Psoas muscle (tissue), 8 donors: ENCODE data around the gene RALBP1. TPM values are rescaled to one million over a fixed set of nuclear protein-coding genes. Genes with fewer than 3 reads are reported as not detected.

Source experiments
- ATAC-seq, 4 donors: fragments of 200-7000 bp; cut with Tn5 transposase; one replicate each; pipeline ENCODE4 v1.9.1; 2020; ENCODE audit warnings: moderate library complexity in 3 of 4, mild to moderate bottlenecking in 2 of 4
- DNase-seq, 2 donors: peaks; one replicate each; pipeline ENCODE4 v3.0.0-alpha.2; 2020
- H3K27ac ChIP-seq: fragments of 200-600 bp; one replicate; pipeline ENCODE4 v1.8.0; 2022
- H3K27me3 ChIP-seq, 3 donors: fragments of 200-600 bp in 1 of 3; one replicate each; pipeline versions ENCODE4 v1.6.1 to v1.8.0; 2013 to 2022; ENCODE audit warnings: low read length in 2 of 3, mild to moderate bottlenecking in 2 of 3, moderate library complexity in 1 of 3; ENCODE audit not compliant: insufficient read depth in 3 of 3
- H3K36me3 ChIP-seq, 2 donors: fragments of 200-600 bp in 1 of 2; one replicate each; pipeline versions ENCODE4 v1.6.1 to v1.8.0; 2013 to 2022; ENCODE audit warnings: low read depth in 1 of 2, mild to moderate bottlenecking in 1 of 2, moderate library complexity in 1 of 2; ENCODE audit not compliant: insufficient read depth in 1 of 2
- H3K4me1 ChIP-seq: fragments of 200-600 bp; one replicate; pipeline ENCODE4 v1.8.0; 2022
- H3K4me3 ChIP-seq: fragments of 200-600 bp; one replicate; pipeline ENCODE4 v1.8.0; 2022; ENCODE audit warnings: mild to moderate bottlenecking
- H3K9me3 ChIP-seq: fragments of 200-600 bp; one replicate; pipeline ENCODE4 v1.8.0; 2022
- WGBS, 3 donors: extraction: QIAGEN DNeasy Blood & Tissue Kit; methylation state at CpG; one replicate each; pipeline versions ENCODE4 v1.1.6 to v1.1.7; 2013; 5-methylcytosine and 5-hydroxymethylcytosine counted together
- intact Hi-C, 2 donors: fragments of 100-400 bp; cut with DNase I; formaldehyde crosslinking; loops; one replicate each; pipeline versions ENCODE4 v1.11.0 to v1.14.2; 2022
- polyA plus RNA-seq, 3 donors: library from polyadenylated mRNA; stranded (reverse); fragments of 200-250 nt; gene quantifications; one replicate each; pipeline ENCODE4 v1.2.3, GENCODE V29; 2013
- total RNA-seq, 4 donors: library from RNA; stranded (reverse); fragmentation: NEBNext Ultra II Directional in 2 of 4; extraction: Animal tissue kit (Norgen Biotek cat#: 25700) in 2 of 4; gene quantifications; one replicate each; pipeline versions ENCODE4 v1.2.1 to v1.2.4, GENCODE V29; 2021 to 2023
- TF ChIP-seq, protein P1 (sequence below): fragments of 200-600 bp; IDR thresholded peaks from one replicate; pipeline ENCODE4 v1.8.0; 2022; ENCODE audit warnings: antibody characterized with exemption
- donor health status: healthy with polysubstance abuse.
- donor health status: DM: no; HTN: no; CAD: no; lungs with moderate emphysema.
- donor health status: Bipolar disorder and iron deficiency.
- donor health status: healthy.
- donor health status: DM: yes; HTN: yes; CAD: no.
- donor health status: DM: no; HTN: no; CAD: no.
- donor health status: DM: no; HTN: no; CAD: no.
- donor health status: DM: yes; HTN: yes; CAD: no.

Gene RALBP1
- total and polyA plus RNA-seq, 7 donors: 28.7 to 85.0 (median 38.6) TPM

DNA sequence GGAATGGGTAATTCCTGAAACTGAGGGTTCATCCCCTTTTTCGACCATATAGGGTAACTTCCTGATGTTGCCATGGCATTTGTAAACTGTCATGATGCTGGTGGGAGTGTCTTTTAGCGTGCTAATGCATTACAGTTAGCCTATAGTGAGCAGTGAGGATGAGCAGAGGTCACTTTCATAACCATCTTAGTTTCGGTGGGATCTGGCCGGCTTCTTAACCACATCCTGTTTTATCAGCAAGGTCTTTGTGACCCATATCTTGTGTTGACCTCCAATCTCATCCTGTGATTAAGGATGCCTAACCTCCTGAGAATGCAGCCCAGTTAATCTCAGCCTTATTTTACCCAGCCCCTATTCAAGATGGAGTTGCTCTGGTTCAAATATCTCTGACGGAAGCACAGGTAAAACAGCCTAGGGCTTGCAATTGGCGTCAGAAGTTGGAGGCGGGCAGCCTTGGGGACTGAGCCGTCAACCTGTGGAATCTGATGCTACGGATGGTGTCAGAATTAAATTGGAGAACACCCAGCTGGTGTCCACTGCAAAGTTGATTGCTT lies 19.5 kb downstream of the RALBP1 start:
- no peak for ATAC-seq
- Histone ChIP-seq H3K4me1 (no peaks in the 10 kb centered on the region), H3K4me3 (no peak overlapping the region), H3K27me3 (no peaks in the 10 kb centered on the region), H3K36me3 (no peaks in the 10 kb centered on the region), H3K9me3 (no peaks in the 10 kb centered on the region), H3K27ac (no peak overlapping the region)
- TF ChIP-seq, protein P1, sequence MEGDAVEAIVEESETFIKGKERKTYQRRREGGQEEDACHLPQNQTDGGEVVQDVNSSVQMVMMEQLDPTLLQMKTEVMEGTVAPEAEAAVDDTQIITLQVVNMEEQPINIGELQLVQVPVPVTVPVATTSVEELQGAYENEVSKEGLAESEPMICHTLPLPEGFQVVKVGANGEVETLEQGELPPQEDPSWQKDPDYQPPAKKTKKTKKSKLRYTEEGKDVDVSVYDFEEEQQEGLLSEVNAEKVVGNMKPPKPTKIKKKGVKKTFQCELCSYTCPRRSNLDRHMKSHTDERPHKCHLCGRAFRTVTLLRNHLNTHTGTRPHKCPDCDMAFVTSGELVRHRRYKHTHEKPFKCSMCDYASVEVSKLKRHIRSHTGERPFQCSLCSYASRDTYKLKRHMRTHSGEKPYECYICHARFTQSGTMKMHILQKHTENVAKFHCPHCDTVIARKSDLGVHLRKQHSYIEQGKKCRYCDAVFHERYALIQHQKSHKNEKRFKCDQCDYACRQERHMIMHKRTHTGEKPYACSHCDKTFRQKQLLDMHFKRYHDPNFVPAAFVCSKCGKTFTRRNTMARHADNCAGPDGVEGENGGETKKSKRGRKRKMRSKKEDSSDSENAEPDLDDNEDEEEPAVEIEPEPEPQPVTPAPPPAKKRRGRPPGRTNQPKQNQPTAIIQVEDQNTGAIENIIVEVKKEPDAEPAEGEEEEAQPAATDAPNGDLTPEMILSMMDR: no peak
- no peak for DNase-seq
- intact Hi-C loops: no loop called here
- WGBS, 3 donors: 73 to 80% (median 74%) methylated on average over 9 of the region's 9 CpGs

DNA sequence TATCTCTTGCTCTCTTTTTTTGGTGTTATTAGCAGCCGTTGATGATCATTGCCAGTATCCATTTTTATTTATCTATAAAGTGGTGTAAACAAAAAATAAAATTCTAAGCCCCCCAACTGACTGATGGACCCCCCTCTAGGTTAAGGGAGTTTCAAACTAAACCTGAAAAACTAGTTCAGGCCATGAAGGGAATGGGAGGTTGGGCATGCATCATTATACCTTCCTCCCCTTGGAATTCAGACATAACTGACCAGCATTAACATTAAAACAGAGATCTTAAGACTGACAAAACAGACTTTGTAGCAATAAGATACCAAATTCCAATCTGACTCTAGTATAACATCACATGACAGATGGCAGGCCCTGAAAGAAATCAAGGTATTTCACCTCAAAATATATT lies 20.2 kb downstream of the RALBP1 start:
- Histone ChIP-seq H3K4me1 (no peaks in the 10 kb centered on the region), H3K27ac (no peak overlapping the region), H3K36me3 (no peaks in the 10 kb centered on the region), H3K9me3 (no peaks in the 10 kb centered on the region), H3K4me3 (no peak overlapping the region), H3K27me3 (no peaks in the 10 kb centered on the region)
- intact Hi-C loops: no loop called here
- TF ChIP-seq, protein P1: no peak
- DNase-seq (no peak), ATAC-seq (no peak)
- WGBS, 3 donors: 65 to 96% (median 91%) methylated on average over 1 of the region's 1 CpG

- H3K27me3 ChIP-seq: no peaks in the 10 kb centered on the region
- DNase-seq (no peak), ATAC-seq (no peak)
- no peak overlapping the region for H3K4me3 ChIP-seq
- H3K9me3 ChIP-seq: no peaks in the 10 kb centered on the region
- TF ChIP-seq, protein P1: no peak
- no peaks in the 10 kb centered on the region for H3K36me3 ChIP-seq
- intact Hi-C loops: no loop called here
- H3K4me1 ChIP-seq: no peaks in the 10 kb centered on the region
- no peak overlapping the region for H3K27ac ChIP-seq
- 90 to 96% (median 95%) methylated on average over 6 of the region's 6 CpGs for WGBS, 3 donors
Measured at GRCh38 chr18:9495916-9496705, 20.8 kb downstream of the RALBP1 start.

DNA sequence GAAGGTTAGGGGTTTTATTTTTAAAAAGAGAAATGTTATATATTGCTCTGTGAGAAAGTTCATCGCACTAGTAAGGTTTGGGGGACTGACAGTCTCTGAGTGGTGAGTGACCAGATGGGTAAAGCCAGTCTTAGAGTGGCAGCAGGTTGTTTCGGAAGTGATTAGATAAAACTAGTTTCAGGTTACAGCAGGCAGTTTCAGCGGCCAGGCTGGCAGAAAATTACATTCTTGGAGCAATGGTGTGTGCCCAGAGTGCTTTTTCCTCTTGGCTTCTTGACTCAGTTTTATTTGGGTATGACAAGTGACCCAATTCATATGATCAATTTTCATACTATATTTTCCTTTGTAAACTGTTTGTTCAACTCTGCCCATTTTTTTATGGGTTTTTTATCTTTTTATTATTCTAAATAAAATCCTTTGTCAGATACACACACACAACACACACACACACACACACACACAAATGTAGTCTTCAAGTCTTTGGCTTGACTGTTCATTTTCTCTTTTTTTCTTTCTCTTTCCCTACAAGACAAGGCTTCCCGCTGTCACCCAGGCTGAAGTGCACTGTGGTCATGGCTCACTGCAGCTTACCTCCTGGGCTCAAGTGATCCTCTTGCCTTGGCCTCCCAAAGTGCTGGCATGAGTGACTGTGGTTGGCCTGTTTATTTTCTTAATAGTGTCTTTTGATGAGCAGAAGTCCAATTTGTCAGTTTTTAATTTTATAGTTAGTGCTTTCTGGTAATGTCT lies 30.9 kb downstream of the RALBP1 start:
- Histone ChIP-seq H3K9me3 (peaks cover 8% of the 10 kb centered on the region), H3K27ac (peak overlapping the region; percentile 48), H3K36me3 (no peaks in the 10 kb centered on the region), H3K27me3 (no peaks in the 10 kb centered on the region), H3K4me1 (peaks cover 37% of the 10 kb centered on the region), H3K4me3 (peak overlapping the region; percentile 13)
- peak; percentile 82 to 96 (median 88) for ATAC-seq
- no peak for DNase-seq
- TF ChIP-seq, protein P1: no peak
- 32 to 47% (median 43%) methylated on average over 4 of the region's 4 CpGs for WGBS, 3 donors
- intact Hi-C loops: no loop called here
